Heart right ventricle (tissue), 16 donors: ENCODE results near the gene STARD3NL. TPM values are rescaled to one million over a fixed set of nuclear protein-coding genes. Genes with fewer than 3 reads are reported as not detected.

Experiments
- ATAC-seq, 8 donors: fragments of 200-7000 bp; cut with Tn5 transposase; one replicate each; pipeline ENCODE4 v1.9.1; 2020; ENCODE audit warnings: mild to moderate bottlenecking in 8 of 8, moderate library complexity in 8 of 8, moderate number of reproducible peaks in 1 of 8
- DNase-seq, 2 donors: peaks; one replicate each; pipeline ENCODE4 v3.0.0-alpha.2; 2020
- H3K27ac ChIP-seq, 10 donors: fragments of 200-600 bp; sonication (generic) in 2 of 10; one replicate each; pipeline versions ENCODE4 v1.5.0 to v1.8.0; 2020 to 2022; ENCODE audit warnings: mild to moderate bottlenecking in 3 of 10
- H3K27me3 ChIP-seq, 7 donors: fragments of 200-600 bp; one replicate each; pipeline ENCODE4 v1.8.0; 2021 to 2022; ENCODE audit warnings: mild to moderate bottlenecking in 2 of 7
- H3K36me3 ChIP-seq, 9 donors: fragments of 200-600 bp; sonication (generic) in 1 of 9; one replicate each; pipeline versions ENCODE4 v1.5.0 to v1.8.0; 2020 to 2022; ENCODE audit warnings: mild to moderate bottlenecking in 2 of 9
- H3K4me1 ChIP-seq, 9 donors: fragments of 200-600 bp; sonication (generic) in 1 of 9; one replicate each; pipeline versions ENCODE4 v1.5.0 to v1.8.0; 2020 to 2022; ENCODE audit warnings: mild to moderate bottlenecking in 4 of 9
- H3K4me3 ChIP-seq, 10 donors: fragments of 200-600 bp; sonication (generic) in 2 of 10; one replicate each; pipeline versions ENCODE4 v1.5.0 to v1.8.0; 2020 to 2022; ENCODE audit warnings: mild to moderate bottlenecking in 7 of 10, moderate library complexity in 2 of 10
- H3K9me3 ChIP-seq, 11 donors: fragments of 200-600 bp in 10 of 11; sonication (generic) in 2 of 11; one replicate each; pipeline versions ENCODE4 v1.5.0 to v1.8.0; 2013 to 2022; ENCODE audit warnings: mild to moderate bottlenecking in 2 of 11, control low read depth in 1 of 11, moderate library complexity in 1 of 11
- CTCF ChIP-seq, 9 donors: fragments of 200-600 bp; sonication (generic) in 2 of 9; IDR thresholded peaks; one replicate each; pipeline versions ENCODE4 v1.5.0 to v1.8.0; 2021 to 2022; ENCODE audit warnings: antibody characterized with exemption in 9 of 9, mild to moderate bottlenecking in 5 of 9, moderate library complexity in 1 of 9
- WGBS, 2 donors: extraction: QIAGEN DNeasy Blood & Tissue Kit; methylation state at CpG; one replicate each; pipeline ENCODE4 v1.1.7; 2013; ENCODE audit warnings: inconsistent platforms in 1 of 2; 5-methylcytosine and 5-hydroxymethylcytosine counted together
- intact Hi-C, 10 donors: fragments of 100-400 bp; cut with DNase I; formaldehyde crosslinking; loops; one replicate each; pipeline versions ENCODE4 v1.11.1 to v1.14.2; 2022
- polyA plus RNA-seq, 2 donors: library from polyadenylated mRNA; stranded (reverse); fragments of 200-250 nt; gene quantifications; one replicate each; pipeline ENCODE4 v1.2.3, GENCODE V29; 2013
- total RNA-seq, 10 donors: library from RNA; stranded (reverse); fragmentation: NEBNext Ultra II Directional in 3 of 10; extraction: Animal tissue kit (Norgen Biotek cat#: 25700) in 3 of 10; gene quantifications; one replicate each; pipeline versions ENCODE4 v1.2.1 to v1.2.4, GENCODE V29; 2021 to 2023
- donor health status: Arrhythmogenic right ventricular cardiomyopathy.
- donor health status: ischemic (EF 13 %, LVEDD 7.1; RV severe dilation, severe dysfunction).
- donor health status: healthy with polysubstance abuse.
- donor health status: DM: no; HTN: yes; CAD: no.
- donor health status: DM: no; HTN: no; CAD: no.
- donor health status: ischemic (EF 25% LVEDD 6.9; RV normal size, moderate dysfunction).
- donor health status: ischemic (EF 25% LVEDD 5.7; RV mildly dilated, moderate dysfunction).
- donor health status: healthy.
- donor health status: DM: yes; HTN: yes; CAD: no.
- donor health status: Ischemic cardiomyopathy.
- donor health status: ischemic (EF 35%, LVEDD 5.7; RV mildly dilated, moderate dysfunction).
- donor health status: nonischemic (EF 11% LVEDD 7.7; RV severe dilation, severe dysfunction).
- donor health status: DM: yes; HTN: yes; CAD: no.
- donor health status: PGD.
- donor health status: ischemic (EF 29% LVEDD 5.4; RV normal size, mild dysfunction).
- donor health status: nonischemic (EF 23%, LVEDD 6.1; RV moderate dilation, normal function).

The STARD3NL gene
- total and polyA plus RNA-seq, 12 donors: 11.9 to 29.3 (median 24.1) TPM

DNA sequence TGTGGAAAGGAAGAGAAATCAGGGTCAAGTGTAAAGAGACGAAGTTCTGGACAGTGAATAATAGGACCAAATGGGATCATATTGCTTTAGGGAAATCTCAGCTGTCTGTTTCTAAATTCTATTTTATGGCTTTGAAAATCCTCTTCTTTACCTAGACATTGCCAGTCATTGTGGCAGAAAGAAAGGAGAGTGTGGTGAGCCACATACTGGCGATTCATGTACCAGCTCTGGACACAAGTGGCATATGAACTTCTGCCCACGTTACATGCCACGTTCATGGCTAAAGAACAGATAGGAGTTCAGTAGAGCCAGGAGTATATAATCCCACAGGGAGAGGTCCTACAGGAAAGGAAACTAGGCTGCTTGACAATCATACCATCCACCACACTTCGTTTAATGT is 28.0 kb downstream of the STARD3NL start:
- DNase-seq (no peak), ATAC-seq (no peak)
- H3K27me3 ChIP-seq: no peaks in the 10 kb centered on the region
- H3K36me3 ChIP-seq: peaks cover 0 to 53% (median 10%) of the 10 kb centered on the region in 9 donors
- no peaks in the 10 kb centered on the region for H3K9me3 ChIP-seq
- no peak for TF ChIP-seq CTCF (IDR thresholded peaks at IDR 0.05)
- peaks cover 0 to 5% (median 0%) of the 10 kb centered on the region in 9 donors for H3K4me1 ChIP-seq
- no peak overlapping the region for H3K27ac ChIP-seq
- H3K4me3 ChIP-seq: no peak overlapping the region
- WGBS, 2 donors: 80 to 91% methylated on average over 5 of the region's 5 CpGs
- intact Hi-C loops: no loop called here

- 87 to 90% methylated on average over 1 of the region's 1 CpG for WGBS, 2 donors
- intact Hi-C loops: no loop called here
These were observed 29.8 kb downstream of the STARD3NL start for GRCh38 chr7:38207843-38208242.

DNA sequence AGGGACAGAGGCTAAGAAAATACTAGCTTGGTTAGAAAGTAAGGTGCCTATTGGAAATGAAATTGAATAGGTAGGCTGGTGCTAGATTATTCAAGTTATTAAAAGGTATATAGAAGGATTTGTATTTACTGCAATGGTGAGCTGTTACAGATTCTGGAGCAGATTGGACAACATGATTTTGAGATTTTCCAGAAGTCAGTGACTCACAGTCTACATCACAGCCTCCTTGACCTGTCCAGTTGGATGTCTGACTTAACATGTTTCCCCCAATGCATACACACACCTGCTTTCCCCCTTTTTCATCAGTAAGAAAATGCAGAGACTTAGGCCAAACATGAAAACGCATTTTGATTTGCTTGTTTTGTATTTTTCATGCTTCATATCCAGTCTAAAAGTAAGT is 33.4 kb downstream of the STARD3NL start:
- peaks cover 0 to 69% (median 10%) of the 10 kb centered on the region in 9 donors for H3K36me3 ChIP-seq
- H3K27me3 ChIP-seq: no peaks in the 10 kb centered on the region
- no peak for TF ChIP-seq CTCF (IDR thresholded peaks at IDR 0.05)
- no peaks in the 10 kb centered on the region for H3K9me3 ChIP-seq
- peaks cover 6 to 31% (median 20%) of the 10 kb centered on the region in 9 donors for H3K4me1 ChIP-seq
- WGBS, 2 donors: 87 to 94% methylated on average over 1 of the region's 1 CpG
- intact Hi-C loops: loop anchor here in 3 of 10 donors (5.0 to 10.0 kb wide), 2 partner anchors 34 to 123 kb away; partner anchors contain the start of gene STARD3NL (in 2 of the 3)
- ATAC-seq (no peak), DNase-seq (no peak)
- H3K4me3 ChIP-seq: no peak overlapping the region
- H3K27ac ChIP-seq: peak overlapping the region in 3 of 10 donors; percentile 5 to 18 (median 6)

More at GRCh38 chr7:38207843-38208242, 29.8 kb downstream of the STARD3NL start:
- no peak for ATAC-seq
- peaks cover 0 to 47% (median 10%) of the 10 kb centered on the region in 9 donors for H3K36me3 ChIP-seq
- H3K4me3 ChIP-seq: no peak overlapping the region
- no peaks in the 10 kb centered on the region for H3K27me3 ChIP-seq
- no peak overlapping the region for H3K27ac ChIP-seq
- no peak for DNase-seq
- H3K4me1 ChIP-seq: peaks cover 0 to 20% (median 10%) of the 10 kb centered on the region in 9 donors
- no peaks in the 10 kb centered on the region for H3K9me3 ChIP-seq
- no peak for TF ChIP-seq CTCF (IDR thresholded peaks at IDR 0.05)

DNA sequence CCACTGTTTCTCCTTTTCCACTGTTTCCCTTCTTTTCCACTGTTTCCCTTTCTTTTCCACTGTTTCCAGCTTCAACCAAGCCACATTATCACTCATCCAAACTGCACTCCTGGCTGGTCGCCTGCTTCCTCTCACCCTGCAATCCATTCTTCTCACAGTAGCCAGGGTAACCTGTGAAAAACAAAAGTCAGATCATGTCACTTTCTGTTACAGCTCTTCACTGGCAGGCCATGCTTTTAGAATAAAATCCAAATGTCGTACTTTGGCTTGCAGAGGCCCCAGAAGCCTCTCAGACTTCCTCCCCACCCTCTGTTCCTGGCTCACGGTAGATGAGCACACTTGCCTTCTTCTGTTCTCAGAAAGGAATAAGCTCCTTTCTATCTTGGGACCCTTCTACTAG is 33.9 kb downstream of the STARD3NL start:
- H3K4me1 ChIP-seq: peaks cover 6 to 31% (median 20%) of the 10 kb centered on the region in 9 donors
- TF ChIP-seq CTCF (IDR thresholded peaks at IDR 0.05): no peak
- peaks cover 0 to 70% (median 13%) of the 10 kb centered on the region in 9 donors for H3K36me3 ChIP-seq
- intact Hi-C loops: loop anchor here in 3 of 10 donors (5.0 to 10.0 kb wide), 2 partner anchors 35 to 123 kb away; partner anchors contain the start of gene STARD3NL (in 2 of the 3)
- no peaks in the 10 kb centered on the region for H3K27me3 ChIP-seq
- ATAC-seq (peak in 6 of 8 donors; percentile 37 to 67 (median 46)), DNase-seq (no peak)
- no peaks in the 10 kb centered on the region for H3K9me3 ChIP-seq
- H3K27ac ChIP-seq: peak overlapping the region in 3 of 10 donors; percentile 5 to 18 (median 6)
- 39 to 44% methylated on average over 3 of the region's 3 CpGs for WGBS, 2 donors
- H3K4me3 ChIP-seq: no peak overlapping the region
